SIG-M5 treated with dmso at 0.1 percent for 504 hours (cell line): ENCODE results near the gene MRPL36.

Experiments
- DNase-seq: peaks from one replicate; lab custom pipeline; 2025; ENCODE audit not compliant: unreplicated experiment; lab: John Stamatoyannopoulos, UW

The MRPL36 gene

GRCh38 chr5:1782385-1783215 lies 17.0 kb downstream of the MRPL36 start:
- DNase-seq: no peak

DNA sequence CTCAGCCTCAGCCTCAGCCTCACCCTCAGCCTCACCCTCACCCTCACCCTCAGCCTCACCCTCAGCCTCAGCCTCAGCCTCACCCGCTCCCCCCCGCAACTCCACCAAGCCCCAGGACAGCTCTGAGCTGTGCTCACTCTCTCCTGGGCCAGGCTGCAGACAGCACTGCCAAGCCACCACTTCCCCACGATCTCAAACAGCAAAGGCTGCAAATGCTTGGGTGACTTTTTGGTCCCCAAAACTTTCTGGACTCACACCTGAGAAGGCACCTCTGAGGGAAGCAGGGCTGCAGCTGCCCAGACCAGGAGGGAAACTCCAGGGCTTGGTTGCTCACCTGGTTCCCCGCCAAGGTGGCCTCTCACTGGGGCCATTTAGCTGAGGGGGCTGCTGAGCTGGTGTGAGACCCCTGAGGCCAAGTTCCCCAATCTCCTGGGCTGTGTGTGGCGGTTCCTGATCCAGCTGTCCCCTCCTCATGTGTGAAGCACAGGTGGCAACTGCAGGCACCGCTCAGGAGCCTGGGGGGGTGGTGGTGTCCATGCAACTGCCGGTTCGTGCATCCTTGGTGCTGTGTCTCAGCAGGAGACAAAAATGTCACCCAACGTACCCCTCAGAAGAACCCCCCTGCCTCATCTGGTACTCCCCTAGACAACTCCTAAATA lies 17.8 kb downstream of the MRPL36 start:
- DNase-seq: no peak

DNA sequence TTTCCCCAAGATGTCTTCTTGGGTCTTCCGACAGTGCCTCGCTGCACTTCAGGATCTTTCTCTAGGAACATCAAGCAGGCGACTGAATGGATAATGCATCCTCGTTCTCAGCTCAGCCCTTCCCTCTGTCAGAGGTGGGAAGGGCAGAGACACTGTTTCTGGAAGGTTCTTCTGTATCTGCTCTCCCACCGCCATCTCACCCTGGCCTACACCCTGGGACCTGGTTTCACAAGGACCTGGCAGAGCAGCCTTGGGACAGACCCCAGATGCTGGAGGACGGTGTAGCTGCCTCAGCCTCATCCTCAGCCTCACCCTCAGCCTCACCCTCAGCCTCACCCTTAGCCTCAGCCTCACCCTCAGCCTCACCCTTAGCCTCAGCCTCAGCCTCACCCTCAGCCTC lies 18.5 kb downstream of the MRPL36 start:
- no peak for DNase-seq

- no peak for DNase-seq
These were observed 19.1 kb downstream of the MRPL36 start for GRCh38 chr5:1780614-1780930.

- DNase-seq: no peak
These were observed 19.6 kb downstream of the MRPL36 start for GRCh38 chr5:1779782-1780613.

DNA sequence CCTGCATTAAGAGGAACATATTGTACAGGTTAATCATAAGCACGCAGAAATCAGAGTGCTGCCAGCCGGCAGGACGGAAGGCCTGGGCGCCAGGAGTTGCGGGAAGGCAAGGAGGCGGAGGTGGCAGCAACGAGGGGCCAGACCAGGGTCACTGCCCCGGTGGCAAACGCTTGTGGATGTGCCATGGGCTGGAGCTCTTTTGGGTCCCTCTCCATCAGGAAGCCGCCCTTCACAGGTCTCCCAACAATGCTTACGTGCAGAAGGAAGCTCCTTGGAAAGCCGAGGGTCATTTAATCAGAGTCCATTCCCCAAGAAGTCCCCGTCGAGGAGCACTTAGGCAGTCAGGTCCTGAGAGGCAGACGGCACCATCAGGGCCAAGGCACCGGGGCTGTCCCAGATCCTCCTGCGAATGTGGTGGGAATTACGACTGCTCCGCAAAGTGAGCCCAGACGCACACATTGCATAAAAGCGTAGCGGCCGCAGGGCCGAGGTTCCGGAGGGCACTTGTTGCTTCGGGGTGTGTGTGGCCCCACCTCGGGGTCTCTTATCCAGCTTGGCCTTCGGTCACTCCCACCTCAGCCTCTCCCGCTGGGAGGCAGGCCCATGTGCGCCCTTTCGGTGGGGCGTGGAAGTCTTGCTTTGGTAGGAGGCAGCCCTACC lies 20.5 kb downstream of the MRPL36 start:
- DNase-seq: no peak

DNA sequence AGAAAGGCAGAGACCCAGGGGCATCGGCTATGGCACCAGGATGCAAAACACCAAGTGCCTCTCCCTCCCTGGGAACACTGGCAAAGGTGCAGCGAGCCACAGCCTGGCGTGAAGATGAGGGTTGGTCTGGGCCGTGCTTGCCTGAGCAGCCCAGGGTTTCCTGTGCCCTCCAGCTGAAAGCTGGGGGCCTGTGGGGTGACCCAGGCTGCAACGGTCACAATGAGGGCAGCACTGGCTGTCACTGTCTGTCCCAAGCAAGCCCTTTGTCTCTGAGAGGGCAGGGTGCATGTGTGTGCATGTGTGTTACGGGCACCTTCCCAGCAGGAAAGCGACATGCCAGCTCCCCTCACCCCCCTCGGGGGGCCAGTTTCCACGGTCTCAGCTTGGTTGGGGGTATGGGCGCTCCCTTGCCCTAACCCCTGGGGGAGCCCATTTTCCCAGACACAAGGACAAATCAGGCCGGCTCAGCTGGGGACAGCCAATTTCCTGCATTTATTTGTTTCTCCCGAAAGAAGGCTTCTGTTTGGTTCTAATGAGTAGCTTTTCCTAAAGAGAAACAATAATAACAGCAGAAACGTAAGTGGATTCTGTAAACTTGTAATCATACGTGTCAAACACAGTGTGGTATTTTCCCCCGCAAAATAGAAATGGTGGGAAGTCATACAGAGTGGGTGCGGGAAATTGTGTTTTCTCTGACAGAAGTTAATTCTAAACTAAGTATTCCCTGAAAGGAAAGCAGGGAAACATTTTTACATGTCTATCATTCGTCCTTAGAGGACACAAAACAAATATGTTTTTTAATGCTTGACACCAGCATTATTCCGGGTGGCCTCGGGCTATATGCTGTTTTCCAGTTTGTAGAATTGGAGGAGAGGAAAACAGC lies 21.3 kb downstream of the MRPL36 start:
- no peak for DNase-seq

GRCh38 chr5:1777281-1778137 lies 22.1 kb downstream of the MRPL36 start:
- no peak for DNase-seq

- no peak for DNase-seq
These were observed 22.8 kb downstream of the MRPL36 start for GRCh38 chr5:1776831-1777230.

- peak; percentile 15 for DNase-seq
These were observed 27.0 kb downstream of the MRPL36 start for GRCh38 chr5:1772634-1773033.

DNA sequence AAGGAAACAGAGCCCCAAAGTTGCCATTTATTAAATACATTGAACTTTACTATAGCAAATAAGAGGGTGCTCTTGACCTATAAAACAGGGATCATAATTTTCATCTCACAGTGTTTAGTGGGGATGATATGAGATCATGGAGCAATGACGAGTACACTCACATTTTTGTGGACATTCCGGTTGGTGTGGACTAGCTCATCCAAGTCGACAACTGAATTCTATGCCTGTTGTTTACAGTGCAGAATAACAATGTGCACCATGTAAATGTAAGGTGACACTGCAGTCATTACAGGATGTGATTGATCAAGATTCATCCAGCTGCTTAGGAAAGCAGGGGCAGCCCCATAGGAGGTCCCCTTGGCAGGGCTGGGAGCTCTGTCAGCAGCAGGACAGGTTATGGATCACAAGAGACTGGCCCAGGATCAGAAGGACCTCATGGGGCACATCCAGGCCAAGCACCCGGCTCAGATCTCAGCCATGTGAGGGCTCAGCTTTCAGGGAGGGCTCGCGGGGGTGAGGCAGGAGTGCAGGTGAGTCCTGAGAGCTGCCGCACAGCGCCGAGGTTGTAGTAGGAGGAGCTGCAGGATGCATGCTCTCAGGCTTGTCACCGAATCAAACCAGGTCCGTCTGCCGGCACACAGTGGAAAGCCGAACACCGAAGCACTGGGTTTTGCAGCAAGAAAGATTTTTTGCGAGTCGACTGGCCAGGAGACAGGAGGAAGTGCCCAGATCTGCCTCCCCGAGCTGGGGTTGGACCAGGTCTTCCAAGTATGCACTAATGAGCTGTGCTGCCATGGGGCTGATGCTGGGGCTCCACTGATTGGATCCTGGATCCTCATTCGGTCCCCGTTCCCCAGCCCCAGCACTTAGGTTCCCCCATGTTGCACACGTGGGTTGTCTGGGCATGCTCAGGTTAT lies 28.2 kb downstream of the MRPL36 start:
- no peak for DNase-seq

DNA sequence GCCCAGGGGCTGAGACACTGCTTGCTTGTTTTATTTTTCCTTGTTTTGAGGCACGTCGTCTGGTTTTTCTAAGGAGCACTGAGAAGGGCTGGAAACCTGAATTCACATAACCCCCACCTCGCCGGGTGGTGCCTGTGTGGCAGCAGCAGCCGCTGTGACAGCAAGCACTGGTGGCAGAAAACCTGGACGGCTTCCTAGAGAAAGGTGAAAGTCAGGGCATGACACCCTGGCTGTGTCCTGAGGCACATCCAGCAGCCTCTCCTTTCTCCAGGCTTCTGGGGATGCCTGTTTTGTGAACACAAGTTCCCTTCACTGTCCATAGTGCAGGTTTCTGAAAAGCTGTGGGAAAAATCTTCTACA lies 29.2 kb downstream of the MRPL36 start:
- DNase-seq: no peak

DNA sequence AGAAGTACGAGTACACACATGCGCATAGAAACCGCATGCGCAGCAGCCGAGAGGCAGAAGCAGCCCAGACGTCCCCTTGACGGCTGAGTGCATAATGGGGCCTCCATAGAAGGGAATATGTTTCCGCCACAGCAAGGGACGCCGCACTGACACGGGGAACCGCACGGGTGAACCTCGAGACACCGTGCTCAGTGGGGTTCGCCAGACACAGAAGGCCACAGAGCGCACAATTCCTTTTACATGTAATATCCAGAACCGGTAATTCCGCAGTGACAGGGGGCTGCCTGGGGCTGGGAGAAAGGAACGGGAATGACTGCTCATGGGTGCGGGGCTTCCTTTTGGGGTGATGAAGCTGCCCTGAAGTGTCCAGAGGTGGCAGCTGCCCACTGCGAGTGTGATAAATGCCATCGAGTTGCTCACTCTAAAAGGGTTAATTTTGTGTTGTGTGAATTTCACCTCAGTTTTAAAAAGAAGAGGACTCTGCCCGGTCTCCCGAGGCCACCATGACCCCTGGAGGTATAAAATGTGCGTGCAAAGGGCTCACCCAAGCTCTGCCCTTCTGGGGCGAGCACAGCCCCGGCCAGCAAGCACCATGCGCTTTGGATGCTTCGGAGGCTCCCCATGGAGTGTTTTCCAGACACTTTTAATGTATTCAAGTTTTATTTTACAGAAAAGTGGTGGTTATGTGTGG lies 29.7 kb downstream of the MRPL36 start:
- DNase-seq: no peak

DNA sequence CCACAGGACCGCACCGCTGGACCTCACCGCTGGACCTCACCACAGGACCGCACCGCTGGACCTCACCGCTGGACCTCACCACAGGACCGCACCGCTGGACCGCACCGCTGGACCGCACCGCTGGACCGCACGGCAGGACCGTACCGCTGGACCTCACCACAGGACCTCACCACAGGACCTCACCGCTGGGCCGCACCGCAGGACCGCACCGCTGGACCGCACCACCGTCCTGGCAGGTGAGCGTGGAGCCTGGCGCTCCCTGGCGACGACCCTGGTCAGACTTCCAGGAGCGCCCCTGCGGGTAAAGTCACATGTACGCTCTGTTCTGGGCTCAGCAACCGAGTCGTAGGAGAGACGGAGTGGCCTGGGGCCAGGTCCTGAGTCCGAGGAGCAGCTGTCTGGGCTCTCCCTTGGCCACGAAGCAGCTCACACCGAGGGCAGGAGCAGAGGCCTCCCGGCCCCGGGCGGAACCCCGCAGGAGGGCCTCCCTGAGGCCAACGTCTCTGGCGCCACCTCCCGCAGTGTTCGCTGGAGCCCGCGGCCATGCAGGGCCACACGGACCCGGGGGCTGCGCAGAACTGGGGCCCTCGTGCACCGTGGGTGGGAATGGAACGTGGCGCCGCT lies 30.5 kb downstream of the MRPL36 start:
- no peak for DNase-seq

DNA sequence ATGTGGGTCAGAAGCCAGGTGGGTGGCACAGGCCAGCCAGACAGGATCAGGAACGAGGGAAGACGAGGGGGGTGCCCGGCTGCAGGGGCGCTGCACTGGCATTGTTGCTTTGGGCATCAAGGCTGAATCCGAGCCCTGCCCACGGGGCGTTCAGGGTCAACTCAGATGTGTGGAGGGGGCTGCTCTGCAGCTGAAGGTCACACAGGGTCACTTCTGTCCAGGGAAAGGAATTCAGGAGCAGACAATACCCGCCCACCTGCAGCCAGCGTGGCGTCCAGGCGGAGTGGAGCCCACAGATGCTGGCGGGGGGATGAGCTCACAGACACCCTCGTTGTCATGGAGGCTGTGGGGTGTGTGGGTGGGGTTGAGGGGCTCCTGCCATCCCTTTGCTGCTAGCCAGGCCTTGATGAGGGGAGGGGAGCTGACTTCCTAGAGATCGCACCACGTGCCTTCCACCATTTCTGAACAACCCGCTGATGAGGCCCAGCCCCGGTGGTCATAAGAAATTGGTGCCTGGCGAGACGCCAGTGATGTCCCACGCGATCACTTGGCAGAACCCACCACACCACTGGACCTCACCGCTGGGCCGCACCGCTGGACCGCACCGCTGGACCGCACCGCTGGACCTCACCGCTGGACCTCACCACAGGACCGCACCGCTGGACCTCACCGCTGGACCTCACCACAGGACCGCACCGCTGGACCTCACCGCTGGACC lies 31.2 kb downstream of the MRPL36 start:
- no peak for DNase-seq

DNA sequence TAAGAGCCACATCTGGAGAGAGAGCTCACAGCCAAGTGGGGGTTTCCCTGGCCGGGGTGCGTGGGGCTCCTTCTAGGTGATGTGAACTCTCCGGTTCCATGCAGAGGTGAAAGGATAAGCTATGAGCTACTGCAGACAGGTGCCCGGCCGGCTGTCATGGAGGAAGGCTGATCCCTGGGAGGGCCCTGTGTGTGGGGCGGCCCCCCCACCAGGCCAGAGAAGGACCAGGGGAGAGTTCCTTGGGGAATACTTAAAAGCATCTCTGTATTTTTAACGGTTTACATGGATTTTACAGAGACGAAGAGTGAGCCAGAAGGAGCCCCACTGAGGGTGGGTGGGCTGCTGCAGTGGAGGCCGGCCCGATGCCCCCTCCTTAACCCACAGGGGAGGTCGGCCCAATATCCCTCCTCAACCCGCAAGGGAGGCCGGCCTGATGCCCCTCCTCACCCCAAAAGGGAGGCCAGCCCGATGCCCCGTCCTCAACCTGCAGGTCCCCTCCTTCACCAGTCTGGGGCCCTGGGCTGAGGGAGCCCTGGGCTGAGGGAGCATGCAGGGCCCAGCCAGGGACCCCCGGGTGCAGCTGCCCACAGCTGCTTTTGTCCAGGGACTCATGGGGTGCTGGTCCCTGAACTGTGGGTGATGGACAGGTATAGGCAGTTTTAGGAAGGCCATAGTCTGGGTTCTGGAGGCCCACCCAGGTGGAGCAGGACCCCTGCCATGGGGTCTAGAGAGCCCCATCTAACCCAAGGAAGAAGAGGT lies 31.9 kb downstream of the MRPL36 start:
- no peak for DNase-seq
